Left ventricle myocardium superior (tissue), 1 donor: Measurements from ENCODE around the gene FCN2. TPM values are rescaled to one million over a fixed set of nuclear protein-coding genes. Genes with fewer than 3 reads are reported as not detected.
"Not testable (repeated sequence)": the region's sequence is repeated elsewhere in the genome, so short reads cannot be mapped to it uniquely, and the experiment has no call there.

Experiments
- ATAC-seq: fragments of 200-7000 bp; cut with Tn5 transposase; one replicate; pipeline ENCODE4 v1.9.1; 2020; ENCODE audit warnings: mild to moderate bottlenecking, moderate library complexity
- DNase-seq: peaks from one replicate; pipeline ENCODE4 v3.0.0-alpha.2; 2020
- intact Hi-C: fragments of 100-400 bp; cut with micrococcal nuclease; formaldehyde crosslinking; loops from one replicate; pipeline ENCODE4 v1.11.0; 2022
- total RNA-seq: library from RNA; stranded (reverse); fragmentation: NEBNext Ultra II Directional; extraction: Animal tissue kit (Norgen Biotek cat#: 25700); gene quantifications from one replicate; pipeline ENCODE4 v1.2.1, GENCODE V29; 2021
- donor health status: DM: no; HTN: yes; CAD: no; lungs with severe emphysema.

Gene FCN2
- total RNA-seq, 1 donor from 2014 or later, result not detected

- intact Hi-C loops, result no loop called here
- DNase-seq (no peak), ATAC-seq (no peak)
Measured at GRCh38 chr9:134846187-134846586, 34.4 kb upstream of the FCN2 start.

DNA sequence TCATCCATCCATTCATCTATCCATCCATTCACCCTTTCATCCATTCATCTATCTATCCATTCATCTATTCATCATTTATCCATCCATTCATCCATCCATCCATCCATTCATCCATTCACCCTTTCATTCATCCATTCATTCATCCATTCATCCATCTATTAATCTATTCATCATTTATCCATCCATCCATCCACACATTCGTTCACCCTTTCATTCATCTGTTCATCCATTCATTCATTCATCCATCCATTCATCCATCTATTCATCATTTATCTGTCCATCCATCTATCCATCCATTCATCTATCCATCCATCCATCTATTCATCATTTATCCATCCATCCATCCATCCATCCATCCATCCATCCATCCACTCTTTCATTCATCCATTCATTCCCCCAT, 33.9 kb upstream of the FCN2 start:
- intact Hi-C loops, result no loop called here
- ATAC-seq (no peak), DNase-seq (no peak)

- intact Hi-C loops, result no loop called here
- DNase-seq, result no peak
- no peak for ATAC-seq
Measured at GRCh38 chr9:134847138-134847537, 33.5 kb upstream of the FCN2 start.

DNA sequence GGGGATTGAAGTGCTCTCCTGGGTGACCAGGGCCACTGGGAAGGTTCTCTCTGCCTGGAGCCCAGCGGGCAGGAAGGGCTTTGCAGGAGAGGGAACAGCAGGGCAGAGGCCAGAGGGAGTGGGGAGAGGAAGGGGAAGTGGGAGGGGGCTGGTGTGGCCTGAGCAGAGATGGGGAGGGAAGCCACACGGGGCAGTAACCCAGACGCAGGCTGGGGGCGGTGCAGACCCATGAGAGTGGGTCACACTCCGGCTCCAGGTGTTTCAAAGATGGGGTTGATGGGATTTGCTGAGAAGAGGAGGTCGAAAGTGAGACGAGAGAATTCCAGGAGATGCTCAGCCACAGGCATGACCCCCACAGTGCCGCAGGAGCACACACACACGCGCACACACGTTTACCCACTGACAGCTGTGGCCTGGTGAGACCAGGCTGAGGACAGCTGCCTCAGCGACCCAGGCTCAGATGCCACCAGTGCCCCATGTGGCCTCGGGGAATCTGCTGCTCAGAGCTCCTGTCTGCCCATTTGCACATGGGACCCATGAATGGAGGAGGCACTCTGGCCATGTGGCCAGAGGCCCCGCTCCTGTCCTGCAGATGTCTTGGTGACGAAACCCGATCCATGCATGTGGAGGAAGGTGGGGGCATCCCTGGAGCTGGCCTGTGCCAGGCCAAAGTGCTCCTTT, 32.7 kb upstream of the FCN2 start:
- intact Hi-C loops, result no loop called here
- DNase-seq (no peak), ATAC-seq (peak; percentile 51)

DNA sequence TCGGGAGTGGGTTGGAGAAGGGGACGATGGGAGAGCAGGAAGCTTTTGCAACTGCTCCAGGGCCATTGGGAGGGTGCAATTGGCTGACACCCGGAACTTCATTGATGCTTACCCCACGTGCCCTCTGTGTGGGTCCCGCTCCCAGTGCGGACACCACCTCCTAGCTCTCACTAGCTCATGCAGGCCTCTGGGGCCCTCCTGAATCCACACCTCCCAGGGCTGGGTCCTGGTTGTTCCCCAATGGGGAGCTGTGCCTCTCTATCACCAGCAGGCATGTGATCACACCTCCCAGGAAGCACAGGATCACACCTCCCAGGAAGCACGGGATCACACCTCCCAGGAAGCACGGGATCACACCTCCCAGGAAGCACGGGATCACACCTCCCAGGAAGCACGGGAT, 32.1 kb upstream of the FCN2 start:
- DNase-seq (no peak), ATAC-seq (no peak)
- intact Hi-C loops, result no loop called here

GRCh38 chr9:134850611-134851010, 30.0 kb upstream of the FCN2 start:
- intact Hi-C loops, result no loop called here
- ATAC-seq (no peak), DNase-seq (no peak)

GRCh38 chr9:134851020-134851419, 29.6 kb upstream of the FCN2 start:
- no peak for DNase-seq
- no peak for ATAC-seq
- intact Hi-C loops, result no loop called here

DNA sequence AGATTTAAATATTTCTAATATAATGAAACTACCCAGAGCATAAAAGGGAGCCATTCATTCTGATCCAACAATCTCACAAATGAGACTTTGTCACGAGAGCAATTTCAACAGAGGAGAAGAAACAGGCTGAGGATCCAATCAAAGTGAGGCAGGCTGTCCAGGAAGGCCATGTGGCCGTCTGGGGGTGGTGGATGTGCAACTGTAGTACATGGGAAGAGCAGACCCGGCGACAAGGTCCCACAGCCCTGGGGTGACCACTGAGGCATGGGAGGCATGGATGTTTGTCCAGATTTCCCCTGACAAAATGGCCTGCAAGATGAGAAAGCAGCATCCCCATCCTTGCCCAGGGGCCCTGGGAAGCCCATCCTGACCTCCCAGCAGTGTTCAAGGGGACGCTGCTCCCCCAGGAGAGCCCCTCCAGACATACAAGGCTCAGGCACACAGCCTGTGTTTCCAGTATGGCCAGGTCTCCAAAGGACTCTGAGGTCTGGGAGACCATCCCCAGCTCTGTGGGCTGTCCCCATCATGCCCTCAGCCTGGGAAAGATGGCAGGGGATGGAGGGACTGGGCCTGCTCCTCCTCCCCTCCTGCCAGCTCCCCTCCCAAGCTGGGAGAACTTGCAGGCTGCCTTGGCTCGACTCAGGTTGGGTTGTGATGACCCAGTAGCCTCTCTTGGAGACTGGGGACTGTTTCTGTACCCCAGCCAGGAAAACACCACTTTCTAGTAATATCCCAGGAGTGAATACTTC, 27.5 kb upstream of the FCN2 start:
- DNase-seq (no peak), ATAC-seq (peak; percentile 32)
- intact Hi-C loops, result no loop called here

DNA sequence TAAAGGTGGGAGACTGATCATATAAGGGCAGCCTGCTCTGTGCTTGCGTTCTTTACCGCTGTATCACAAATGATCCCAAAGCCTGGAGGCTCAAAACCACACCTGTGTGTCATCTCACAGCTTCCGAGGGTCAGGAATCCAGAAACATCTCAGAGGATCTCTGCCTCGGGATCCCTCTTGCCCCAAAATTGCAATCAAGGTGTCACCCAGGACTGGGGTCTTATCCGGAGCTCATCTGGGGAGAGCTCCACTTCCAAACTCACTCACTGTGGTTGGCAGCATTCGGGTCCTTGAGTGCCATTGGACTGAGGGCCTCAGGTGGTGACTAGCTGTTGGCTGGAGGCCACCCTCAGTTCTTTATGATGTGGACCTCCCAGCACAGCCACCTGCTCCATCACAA, 26.7 kb upstream of the FCN2 start:
- intact Hi-C loops, result no loop called here
- no peak for DNase-seq
- no peak for ATAC-seq

DNA sequence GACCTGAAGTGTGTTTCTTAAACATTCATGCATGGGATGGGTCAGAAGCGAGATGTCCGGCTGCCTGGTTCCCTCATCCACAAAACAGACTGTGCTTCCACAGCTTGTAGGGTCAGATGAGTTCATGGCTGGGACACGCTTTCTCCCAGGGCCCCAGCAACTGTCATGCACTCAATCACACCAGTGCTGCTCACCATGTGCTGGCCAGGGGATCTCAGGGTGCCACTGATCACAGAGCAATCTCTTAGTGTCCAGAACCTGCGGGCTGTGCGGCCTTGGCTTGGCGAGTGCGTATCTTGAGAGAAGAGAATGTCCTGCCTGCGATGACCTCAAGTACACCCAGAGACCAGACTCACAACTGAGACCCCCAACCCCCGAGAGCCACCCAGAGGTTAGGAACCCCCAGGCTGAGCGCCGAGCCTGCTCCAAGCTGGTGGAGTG, 26.0 kb upstream of the FCN2 start:
- intact Hi-C loops, result no loop called here
- DNase-seq, result no peak
- no peak for ATAC-seq

DNA sequence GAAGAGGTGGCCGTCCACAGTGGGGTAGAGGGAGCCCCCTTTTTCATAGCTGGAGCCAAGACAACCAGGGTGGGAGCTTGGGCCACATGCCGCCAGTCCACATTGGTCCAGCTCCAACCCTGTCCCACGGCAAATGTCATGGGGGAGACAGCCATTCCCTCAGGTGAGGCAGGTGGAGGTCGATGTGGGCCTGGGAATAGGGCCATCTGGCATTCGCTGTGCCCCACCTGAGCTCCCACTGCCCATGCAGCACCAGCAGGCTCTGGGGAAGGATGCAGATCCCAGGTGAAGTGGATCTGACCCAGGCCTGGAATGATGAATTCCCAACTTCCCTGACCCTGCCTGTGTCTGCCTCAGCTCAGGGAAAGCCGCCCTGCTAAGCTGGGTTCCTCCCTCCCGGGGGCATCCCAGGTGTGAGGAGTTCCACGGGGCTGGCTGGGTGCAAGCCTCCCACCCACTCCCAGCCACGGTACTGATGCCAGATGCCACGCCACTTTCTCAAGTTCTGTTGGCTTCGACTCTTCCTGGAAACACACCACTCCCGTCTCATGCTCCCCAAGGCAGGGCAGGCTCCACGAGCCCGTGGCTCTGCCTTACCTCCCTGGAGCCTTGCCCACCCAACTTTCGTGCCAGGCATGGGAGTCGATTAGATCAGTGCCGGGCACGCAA, 25.2 kb upstream of the FCN2 start:
- intact Hi-C loops, result no loop called here
- ATAC-seq (no peak), DNase-seq (no peak)

GRCh38 chr9:134855900-134856377, 24.7 kb upstream of the FCN2 start:
- ATAC-seq, result no peak
- no peak for DNase-seq
- intact Hi-C loops, result no loop called here

- DNase-seq, ATAC-seq, intact Hi-C loops: not testable (repeated sequence)
Measured at GRCh38 chr9:134857451-134857850, 23.2 kb upstream of the FCN2 start.

GRCh38 chr9:134858051-134858841, 22.4 kb upstream of the FCN2 start:
- ATAC-seq (no peak), DNase-seq (no peak)
- intact Hi-C loops, result no loop called here

DNA sequence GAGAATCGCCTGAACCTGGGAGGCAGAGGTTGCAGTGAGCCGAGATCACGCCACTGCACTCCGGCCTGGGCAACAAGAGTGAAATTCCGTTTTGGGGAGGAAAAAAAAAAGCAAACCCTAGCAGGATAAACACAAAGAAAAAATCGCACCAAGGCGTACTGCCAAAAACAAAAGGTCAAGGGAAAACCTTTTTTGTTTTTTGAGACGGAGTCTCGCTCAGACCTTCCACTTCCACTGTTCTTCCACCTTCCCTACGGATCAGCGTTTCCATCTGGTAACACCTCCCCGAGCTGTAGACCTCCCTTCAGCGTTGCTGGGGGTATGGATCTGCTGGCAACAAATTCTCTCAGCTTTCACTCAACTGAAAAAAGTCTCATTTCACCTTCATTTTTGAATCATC, 20.1 kb upstream of the FCN2 start:
- ATAC-seq, result no peak
- intact Hi-C loops, result no loop called here

GRCh38 chr9:134861595-134862334, 18.8 kb upstream of the FCN2 start:
- ATAC-seq (no peak), DNase-seq (no peak)
- intact Hi-C loops, result no loop called here

More for the DNA sequence above, 20.1 kb upstream of the FCN2 start:
- DNase-seq, result no peak

- intact Hi-C loops, result no loop called here
- no peak for DNase-seq
- no peak for ATAC-seq
Measured at GRCh38 chr9:134863306-134863902, 17.2 kb upstream of the FCN2 start.
